ENCODE measurements around the gene CNTN1. TPM values are rescaled to one million over a fixed set of nuclear protein-coding genes. Genes with fewer than 3 reads are reported as not detected.

The CNTN1 gene
- total RNA-seq, 2 donors from 2014 or later = not detected

DNA sequence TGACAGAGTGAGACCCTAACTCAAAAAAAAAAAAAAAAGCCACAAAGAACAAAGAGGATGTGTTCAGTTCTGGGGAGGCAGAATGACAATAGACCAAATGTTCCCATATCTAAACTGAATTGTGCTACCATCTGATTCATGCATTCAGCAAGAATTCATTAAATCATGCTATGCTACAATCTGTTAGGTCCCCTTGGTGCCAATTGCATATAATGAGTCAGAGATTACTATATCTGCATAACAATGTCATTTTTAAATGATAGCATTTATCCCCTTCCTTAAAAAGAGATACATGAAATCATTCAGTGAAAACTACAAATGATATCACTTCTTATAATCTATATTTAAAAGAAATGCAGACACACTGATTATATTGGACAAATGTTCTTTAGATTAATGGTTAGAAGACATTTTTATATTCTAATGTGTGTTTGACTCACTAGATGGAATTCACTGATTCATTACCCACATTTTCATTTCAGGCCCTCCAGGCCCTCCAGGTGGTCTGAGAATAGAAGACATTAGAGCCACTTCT is 288.3 kb downstream of the CNTN1 start:
- Mint-ChIP-seq H3K4me1 (ENCODE audit: low read depth) (no peaks in the 10 kb centered on the region), H3K36me3 (ENCODE audit: insufficient read depth in 2 of 2) (no peaks in the 10 kb centered on the region), H3K4me3 (no peak overlapping the region), H3K9me3 (no peaks in the 10 kb centered on the region), H3K27me3 (ENCODE audit: low read depth) (no peaks in the 10 kb centered on the region), H3K27ac (no peak overlapping the region)
- ATAC-seq (replicated peaks in 1 of 2) = no peak
- DNase-seq = no peak

DNA sequence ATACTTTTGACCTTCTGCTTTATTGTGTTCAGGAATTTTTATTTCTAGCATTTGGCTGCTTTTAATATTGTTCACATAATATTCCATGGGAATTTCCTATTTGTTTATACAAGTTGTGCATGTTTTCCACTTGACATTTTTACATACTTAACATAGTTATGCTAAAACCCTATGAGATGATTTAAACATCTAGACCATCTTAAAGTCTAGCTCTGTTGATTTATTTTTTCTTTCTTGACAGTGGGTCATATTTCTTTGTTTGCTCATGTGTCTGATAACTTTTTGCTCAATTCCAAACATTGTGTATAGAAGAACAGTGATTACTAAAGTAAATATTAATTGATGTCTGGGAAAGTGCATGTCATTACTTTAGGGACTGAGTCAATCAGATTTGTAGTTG is 293.8 kb downstream of the CNTN1 start:
- no peak overlapping the region for H3K27ac Mint-ChIP-seq
- H3K27me3 Mint-ChIP-seq (ENCODE audit: low read depth) = no peaks in the 10 kb centered on the region
- ATAC-seq (replicated peaks in 1 of 2) (no peak), DNase-seq (no peak)
- no peaks in the 10 kb centered on the region for H3K36me3 Mint-ChIP-seq (ENCODE audit: insufficient read depth in 2 of 2)
- no peak overlapping the region for H3K4me3 Mint-ChIP-seq
- peaks cover 1 to 3% of the 10 kb centered on the region in 2 donors for H3K9me3 Mint-ChIP-seq
- H3K4me1 Mint-ChIP-seq (ENCODE audit: low read depth) = no peaks in the 10 kb centered on the region

DNA sequence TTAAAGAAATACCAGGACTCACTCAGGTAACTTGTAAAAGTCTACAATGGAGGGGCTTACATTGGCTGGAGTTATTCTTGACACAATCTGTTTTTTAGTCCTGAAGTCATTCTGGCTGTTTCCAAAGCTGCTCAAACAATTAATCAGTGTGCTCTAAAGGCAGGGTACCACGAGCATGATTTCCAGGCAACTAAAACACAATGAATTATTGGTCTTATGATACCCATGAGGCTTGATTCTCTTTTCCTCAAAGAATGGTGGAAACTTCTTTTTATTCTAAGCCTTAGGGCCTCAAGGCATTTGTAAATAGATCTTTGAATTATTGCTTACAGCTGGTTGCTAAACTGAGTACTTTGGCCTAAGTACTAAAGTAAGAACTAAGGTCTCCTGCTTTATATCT is 296.1 kb downstream of the CNTN1 start:
- no peak for ATAC-seq (replicated peaks in 1 of 2)
- Mint-ChIP-seq H3K27me3 (ENCODE audit: low read depth) (no peaks in the 10 kb centered on the region), H3K27ac (no peak overlapping the region), H3K4me3 (no peak overlapping the region), H3K4me1 (ENCODE audit: low read depth) (no peaks in the 10 kb centered on the region), H3K9me3 (peaks cover 1 to 3% of the 10 kb centered on the region in 2 donors), H3K36me3 (ENCODE audit: insufficient read depth in 2 of 2) (no peaks in the 10 kb centered on the region)
- DNase-seq = no peak

DNA sequence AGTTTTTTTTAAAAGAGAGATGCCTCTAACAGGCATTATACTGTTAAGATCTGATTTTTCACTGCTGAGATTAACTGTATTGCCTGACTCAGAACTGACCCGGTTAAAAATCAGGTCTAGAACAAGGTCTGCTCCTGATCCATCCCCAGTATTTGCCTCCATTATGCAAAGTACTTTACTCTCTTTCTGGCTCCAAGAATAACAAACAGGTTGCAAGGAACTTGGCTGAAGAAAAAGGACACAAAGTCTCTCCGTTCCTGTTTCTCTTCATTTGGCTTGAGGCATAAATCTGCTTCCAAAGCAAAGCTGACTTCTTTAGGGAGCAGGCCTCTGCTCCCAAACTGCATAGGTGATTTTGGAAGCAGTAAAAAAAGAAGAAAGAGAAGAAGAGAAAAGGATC is 296.6 kb downstream of the CNTN1 start:
- DNase-seq = no peak
- no peaks in the 10 kb centered on the region for H3K27me3 Mint-ChIP-seq (ENCODE audit: low read depth)
- H3K4me1 Mint-ChIP-seq (ENCODE audit: low read depth) = no peaks in the 10 kb centered on the region
- H3K27ac Mint-ChIP-seq = no peak overlapping the region
- peaks cover 1 to 3% of the 10 kb centered on the region in 2 donors for H3K9me3 Mint-ChIP-seq
- H3K4me3 Mint-ChIP-seq = no peak overlapping the region
- ATAC-seq (replicated peaks in 1 of 2) = no peak
- H3K36me3 Mint-ChIP-seq (ENCODE audit: insufficient read depth in 2 of 2) = no peaks in the 10 kb centered on the region

DNA sequence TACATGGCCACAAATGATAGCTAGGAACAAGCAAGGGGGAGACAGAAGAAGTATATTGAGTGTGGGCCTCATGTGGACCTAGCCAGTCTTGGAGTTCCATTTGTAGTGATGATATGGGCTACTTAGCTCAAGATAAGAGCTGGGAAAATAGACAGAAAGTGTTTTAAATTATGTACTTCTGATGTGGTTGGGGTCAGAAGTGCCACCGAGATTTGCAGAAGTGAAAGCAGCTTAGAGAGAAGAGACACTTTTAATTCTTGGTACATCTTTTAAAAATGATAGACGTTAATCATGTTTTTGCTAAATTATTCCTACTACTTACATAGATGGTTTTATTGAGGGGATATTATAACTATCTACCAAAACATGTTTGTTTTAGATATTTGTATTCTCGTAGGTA is 297.5 kb downstream of the CNTN1 start:
- no peak for ATAC-seq (replicated peaks in 1 of 2)
- Mint-ChIP-seq H3K27ac (no peak overlapping the region), H3K4me1 (ENCODE audit: low read depth) (no peaks in the 10 kb centered on the region)

DNA sequence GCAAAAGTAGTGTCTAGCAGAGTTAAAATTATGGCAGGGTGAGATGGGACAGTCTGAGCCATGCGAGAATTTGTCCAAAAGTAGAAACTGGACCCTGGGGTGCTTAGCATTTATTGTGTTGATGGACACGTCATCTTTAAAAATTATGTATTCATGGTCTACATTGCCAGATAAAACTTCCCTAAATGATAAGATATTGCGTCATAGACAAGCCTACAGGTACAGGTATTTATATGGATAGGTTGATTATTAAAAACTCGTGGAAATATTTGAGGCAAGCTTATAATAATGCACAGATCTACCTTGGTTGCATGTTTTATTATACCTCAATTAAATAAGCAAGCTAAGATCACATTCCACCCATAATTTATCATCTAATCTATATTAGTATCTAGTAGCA is 299.9 kb downstream of the CNTN1 start:
- ATAC-seq (replicated peaks in 1 of 2) (no peak), DNase-seq (no peak)
- no peak overlapping the region for H3K4me3 Mint-ChIP-seq
- H3K27me3 Mint-ChIP-seq (ENCODE audit: low read depth) = no peaks in the 10 kb centered on the region
- no peaks in the 10 kb centered on the region for H3K9me3 Mint-ChIP-seq
- no peak overlapping the region for H3K27ac Mint-ChIP-seq
- no peaks in the 10 kb centered on the region for H3K36me3 Mint-ChIP-seq (ENCODE audit: insufficient read depth in 2 of 2)
- no peaks in the 10 kb centered on the region for H3K4me1 Mint-ChIP-seq (ENCODE audit: low read depth)

More for the DNA sequence above, 297.5 kb downstream of the CNTN1 start:
- no peak overlapping the region for H3K4me3 Mint-ChIP-seq
- H3K27me3 Mint-ChIP-seq (ENCODE audit: low read depth) = no peaks in the 10 kb centered on the region
- DNase-seq = no peak
- H3K36me3 Mint-ChIP-seq (ENCODE audit: insufficient read depth in 2 of 2) = no peaks in the 10 kb centered on the region
- H3K9me3 Mint-ChIP-seq = peaks cover 1 to 3% of the 10 kb centered on the region in 2 donors

DNA sequence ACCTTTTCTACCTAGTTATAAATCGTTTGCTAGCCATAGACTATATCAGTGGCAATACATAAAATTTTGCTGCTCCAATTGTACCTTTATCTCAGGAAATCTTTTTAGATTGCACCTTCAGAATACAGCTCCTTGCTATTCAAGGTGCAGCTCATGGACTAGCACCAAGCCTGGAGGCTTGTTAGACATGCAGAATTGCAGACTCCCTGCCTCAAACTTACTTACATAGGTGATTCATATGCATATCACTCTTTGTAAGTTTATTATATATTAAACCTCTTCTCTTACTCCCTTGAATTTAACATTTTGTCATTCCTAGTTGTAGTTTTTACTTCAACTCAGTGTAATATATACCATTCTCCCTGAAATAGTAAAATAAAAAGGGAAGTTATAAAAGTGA is 300.4 kb downstream of the CNTN1 start:
- Mint-ChIP-seq H3K27ac (no peak overlapping the region), H3K36me3 (ENCODE audit: insufficient read depth in 2 of 2) (no peaks in the 10 kb centered on the region), H3K4me3 (no peak overlapping the region), H3K27me3 (ENCODE audit: low read depth) (no peaks in the 10 kb centered on the region), H3K9me3 (no peaks in the 10 kb centered on the region), H3K4me1 (ENCODE audit: low read depth) (no peaks in the 10 kb centered on the region)
- DNase-seq = no peak
- no peak for ATAC-seq (replicated peaks in 1 of 2)

DNA sequence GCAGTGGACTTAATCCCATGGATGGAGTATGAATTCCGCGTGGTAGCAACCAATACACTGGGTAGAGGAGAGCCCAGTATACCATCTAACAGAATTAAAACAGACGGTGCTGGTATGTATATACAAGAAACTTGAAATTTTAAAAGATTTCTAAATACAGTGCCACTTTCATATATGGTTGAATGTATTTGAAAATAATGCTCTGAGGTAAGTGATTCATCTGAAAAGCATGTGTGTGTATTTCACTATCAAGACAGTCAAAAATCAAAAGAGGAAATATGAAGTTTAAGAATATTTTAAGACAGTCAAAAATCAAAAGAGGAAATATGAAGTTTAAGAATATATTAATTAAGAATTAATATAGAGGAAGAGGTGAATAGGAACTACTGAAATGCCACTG is 300.9 kb downstream of the CNTN1 start:
- H3K9me3 Mint-ChIP-seq = no peaks in the 10 kb centered on the region
- no peaks in the 10 kb centered on the region for H3K36me3 Mint-ChIP-seq (ENCODE audit: insufficient read depth in 2 of 2)
- DNase-seq = no peak
- no peak overlapping the region for H3K4me3 Mint-ChIP-seq
- H3K4me1 Mint-ChIP-seq (ENCODE audit: low read depth) = no peaks in the 10 kb centered on the region
- H3K27ac Mint-ChIP-seq = no peak overlapping the region
- no peak for ATAC-seq (replicated peaks in 1 of 2)
- H3K27me3 Mint-ChIP-seq (ENCODE audit: low read depth) = no peaks in the 10 kb centered on the region

DNA sequence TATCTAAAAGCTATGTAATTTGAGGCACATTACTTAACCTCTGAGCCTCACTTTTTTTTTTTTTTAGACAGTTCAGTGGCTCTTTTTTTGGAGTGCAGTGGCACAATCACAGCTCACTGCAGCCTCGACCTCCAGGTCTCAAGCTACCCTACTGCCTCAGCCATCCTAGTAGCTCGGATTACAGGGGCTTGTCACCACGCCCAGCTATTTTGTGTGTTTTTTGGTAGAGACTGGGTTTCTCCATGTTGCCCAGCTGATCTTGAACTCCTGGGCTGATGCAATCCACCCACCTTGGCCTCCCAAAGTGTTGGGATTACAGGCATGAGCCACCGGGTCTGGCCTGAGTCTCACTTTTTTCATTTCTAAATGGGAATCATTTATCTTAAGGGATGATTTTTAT is 303.9 kb downstream of the CNTN1 start:
- ATAC-seq (replicated peaks in 1 of 2) (no peak), DNase-seq (no peak)
- no peaks in the 10 kb centered on the region for H3K4me1 Mint-ChIP-seq (ENCODE audit: low read depth)
- no peaks in the 10 kb centered on the region for H3K27me3 Mint-ChIP-seq (ENCODE audit: low read depth)
- H3K27ac Mint-ChIP-seq = no peak overlapping the region
- H3K4me3 Mint-ChIP-seq = no peak overlapping the region
- H3K36me3 Mint-ChIP-seq (ENCODE audit: insufficient read depth in 2 of 2) = no peaks in the 10 kb centered on the region
- peaks cover 0 to 6% of the 10 kb centered on the region in 2 donors for H3K9me3 Mint-ChIP-seq

DNA sequence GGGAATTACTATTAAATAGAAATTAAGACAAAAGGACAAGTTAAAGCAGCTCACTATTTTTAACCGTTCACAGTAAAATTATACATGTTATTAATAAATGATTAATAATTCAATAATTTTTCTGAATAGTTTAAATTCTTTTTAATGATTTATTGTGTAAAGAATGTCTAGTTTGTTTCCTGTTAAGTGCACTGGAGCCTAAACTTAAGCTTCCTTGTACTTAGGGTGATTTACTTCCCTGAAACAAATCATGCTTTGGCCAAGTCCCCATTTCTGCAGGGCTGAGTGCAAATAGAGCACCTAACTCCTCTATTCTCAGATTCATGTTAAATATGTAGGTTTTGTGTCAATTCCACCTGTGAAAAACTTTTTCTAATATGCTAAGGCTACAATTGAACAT is 307.0 kb downstream of the CNTN1 start:
- ATAC-seq (replicated peaks in 1 of 2) (no peak), DNase-seq (no peak)
- H3K36me3 Mint-ChIP-seq (ENCODE audit: insufficient read depth in 2 of 2) = peaks cover 0 to 2% of the 10 kb centered on the region in 2 donors
- H3K4me1 Mint-ChIP-seq (ENCODE audit: low read depth) = no peaks in the 10 kb centered on the region
- H3K9me3 Mint-ChIP-seq = peaks cover 8 to 12% of the 10 kb centered on the region in 2 donors
- no peaks in the 10 kb centered on the region for H3K27me3 Mint-ChIP-seq (ENCODE audit: low read depth)
- H3K4me3 Mint-ChIP-seq = no peak overlapping the region
- H3K27ac Mint-ChIP-seq = no peak overlapping the region

DNA sequence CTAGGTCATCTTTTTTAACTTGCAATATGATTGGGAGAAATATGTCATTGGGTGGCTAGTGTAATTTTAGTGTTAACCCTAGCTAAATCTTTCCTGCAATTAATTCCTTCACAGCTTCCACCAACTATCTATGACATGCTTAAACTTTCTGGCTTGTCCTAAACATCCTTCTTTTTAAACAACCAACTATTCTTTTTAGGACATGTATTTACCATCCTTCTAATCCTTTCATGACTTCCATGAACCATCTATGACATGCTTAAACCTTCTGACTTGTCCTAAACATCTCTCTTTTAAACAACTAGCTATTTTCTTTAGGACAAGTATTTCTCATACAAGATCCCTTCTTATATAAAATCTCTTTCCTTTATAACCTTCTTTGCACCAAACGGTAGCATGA is 316.2 kb downstream of the CNTN1 start:
- H3K27me3 Mint-ChIP-seq (ENCODE audit: low read depth) = no peaks in the 10 kb centered on the region
- no peaks in the 10 kb centered on the region for H3K4me1 Mint-ChIP-seq (ENCODE audit: low read depth)
- no peak for ATAC-seq (replicated peaks in 1 of 2)
- H3K9me3 Mint-ChIP-seq = peaks cover 25 to 28% of the 10 kb centered on the region in 2 donors
- no peak overlapping the region for H3K27ac Mint-ChIP-seq
- no peak for DNase-seq
- H3K36me3 Mint-ChIP-seq (ENCODE audit: insufficient read depth in 2 of 2) = peaks cover 3 to 12% of the 10 kb centered on the region in 2 donors
- H3K4me3 Mint-ChIP-seq = no peak overlapping the region

DNA sequence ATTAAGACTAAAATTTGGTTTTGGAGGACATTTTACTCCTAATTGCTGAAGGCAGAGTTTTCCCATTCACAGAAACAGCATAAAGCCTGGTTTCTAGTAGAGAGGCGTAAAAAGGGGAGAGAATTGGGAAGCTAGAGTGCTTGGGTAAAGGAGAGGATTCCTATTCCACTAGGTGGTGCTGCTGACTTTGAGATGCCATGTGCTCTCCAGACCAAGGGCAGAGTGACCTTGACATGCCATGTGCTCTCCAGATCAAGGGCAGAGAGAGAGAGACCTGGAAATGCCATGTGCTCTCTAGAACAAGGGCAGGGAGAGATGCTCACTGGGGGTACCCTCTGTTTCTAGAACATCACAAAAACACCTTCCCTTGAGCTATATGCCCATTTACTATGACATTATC is 319.7 kb downstream of the CNTN1 start:
- Mint-ChIP-seq H3K27me3 (ENCODE audit: low read depth) (no peaks in the 10 kb centered on the region), H3K9me3 (peaks cover 15% of the 10 kb centered on the region in 2 donors), H3K36me3 (ENCODE audit: insufficient read depth in 2 of 2) (peaks cover 0 to 7% of the 10 kb centered on the region in 2 donors), H3K4me1 (ENCODE audit: low read depth) (no peaks in the 10 kb centered on the region), H3K4me3 (no peak overlapping the region), H3K27ac (no peak overlapping the region)
- no peak for ATAC-seq (replicated peaks in 1 of 2)
- DNase-seq = no peak

DNA sequence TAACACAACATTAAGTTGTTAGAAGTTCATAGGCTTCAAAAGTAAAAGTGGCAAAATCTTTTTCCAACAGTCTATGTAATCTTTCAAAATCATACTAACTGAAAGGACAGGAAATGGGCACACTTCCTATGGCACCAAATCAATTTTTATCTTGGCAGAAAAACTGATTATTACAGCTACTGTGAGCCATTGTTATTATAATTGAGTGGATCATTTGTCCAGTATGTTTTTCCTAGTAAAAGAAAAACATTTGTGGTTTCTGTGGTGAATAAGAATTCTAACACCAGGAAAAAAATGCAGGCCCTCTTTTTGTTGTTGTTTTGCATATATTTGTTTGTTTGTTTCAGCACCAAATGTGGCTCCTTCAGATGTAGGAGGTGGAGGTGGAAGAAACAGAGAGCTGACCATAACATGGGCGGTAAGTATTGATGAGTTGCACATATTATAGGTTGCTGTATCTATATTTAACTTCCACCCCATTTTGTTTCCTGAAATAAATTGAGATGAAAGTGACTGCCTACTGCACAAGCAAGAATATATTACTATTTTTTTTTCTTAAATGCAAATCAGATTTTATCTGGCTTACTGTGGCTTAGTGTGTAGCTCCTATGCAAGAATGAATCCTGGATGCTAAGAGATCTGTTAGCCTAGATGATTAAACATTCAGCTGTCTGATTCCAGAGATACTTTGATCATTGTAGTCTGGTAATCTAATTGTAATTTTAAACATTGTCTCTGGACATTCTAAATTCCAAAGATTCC is 321.8 kb downstream of the CNTN1 start:
- Mint-ChIP-seq H3K4me1 (ENCODE audit: low read depth) (no peaks in the 10 kb centered on the region), H3K27ac (no peak overlapping the region), H3K27me3 (ENCODE audit: low read depth) (no peaks in the 10 kb centered on the region), H3K9me3 (peaks cover 8 to 11% of the 10 kb centered on the region in 2 donors), H3K36me3 (ENCODE audit: insufficient read depth in 2 of 2) (peaks cover 0 to 4% of the 10 kb centered on the region in 2 donors), H3K4me3 (no peak overlapping the region)
- ATAC-seq (replicated peaks in 1 of 2) (no peak), DNase-seq (no peak)

DNA sequence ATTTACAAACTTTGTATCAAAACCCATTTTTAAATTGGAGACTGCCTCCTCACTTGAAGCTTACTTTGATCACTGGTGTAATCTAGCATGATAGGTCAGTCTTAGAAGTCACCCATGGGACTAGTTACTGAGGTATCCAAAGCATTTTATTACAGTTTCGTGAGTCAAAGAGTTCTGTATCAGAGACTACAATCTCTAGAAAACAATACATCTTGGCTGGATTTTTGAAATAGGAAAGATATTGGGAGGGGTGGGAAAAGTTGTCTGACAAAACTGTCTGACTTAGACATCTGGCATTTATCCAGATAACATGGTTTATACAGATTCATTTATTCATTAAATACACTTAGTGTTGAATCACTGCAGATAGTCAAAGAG is 322.4 kb downstream of the CNTN1 start:
- Mint-ChIP-seq H3K27me3 (ENCODE audit: low read depth) (no peaks in the 10 kb centered on the region), H3K4me3 (no peak overlapping the region), H3K9me3 (peaks cover 8 to 11% of the 10 kb centered on the region in 2 donors), H3K4me1 (ENCODE audit: low read depth) (no peaks in the 10 kb centered on the region), H3K36me3 (ENCODE audit: insufficient read depth in 2 of 2) (peaks cover 0 to 4% of the 10 kb centered on the region in 2 donors), H3K27ac (no peak overlapping the region)
- no peak for ATAC-seq (replicated peaks in 1 of 2)
- DNase-seq = no peak
